ENCODE measurements around the gene SORCS1.
A peak's percentile ranks its signal among the peaks of the same experiment; 100 is the strongest.

The SORCS1 gene

DNA sequence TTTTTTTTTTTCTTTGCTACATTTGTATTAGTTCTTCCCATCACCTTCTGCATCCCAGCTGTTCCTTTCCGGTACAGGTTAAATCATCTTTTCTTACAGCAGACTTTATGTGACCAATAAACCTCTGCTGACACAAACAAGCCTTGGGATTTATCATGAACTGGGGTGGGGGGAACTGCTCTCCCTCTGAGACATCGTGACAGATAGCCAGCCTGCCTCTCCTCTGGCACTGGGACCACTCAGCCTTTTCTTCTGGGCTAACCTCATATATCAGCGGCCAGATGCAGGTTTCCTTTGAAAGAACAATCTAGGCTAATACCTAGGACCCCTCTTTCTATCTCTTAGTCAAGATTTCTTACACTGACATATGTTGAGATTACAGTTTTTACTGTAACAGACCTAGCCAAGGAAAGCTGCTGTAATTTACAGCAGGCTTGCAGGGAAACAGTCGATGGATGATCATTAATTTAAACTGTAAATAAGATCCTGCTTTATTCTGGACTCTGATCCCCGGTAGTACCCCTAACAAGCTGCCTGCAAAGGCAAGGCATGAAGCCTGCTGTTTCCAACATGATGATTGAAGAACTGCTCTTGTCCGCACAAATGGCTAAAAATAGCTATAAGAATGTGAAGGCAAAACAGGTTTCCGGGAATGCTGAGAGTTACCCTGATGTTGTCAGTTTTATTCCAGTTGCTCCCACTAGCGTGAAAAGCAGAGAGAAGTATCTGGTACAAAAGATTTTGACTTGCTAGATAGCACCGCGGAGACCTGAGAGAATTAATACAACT, 338.7 kb downstream of the SORCS1 start:
- H3K36me3 ChIP-seq (replicated peaks) = no peaks in the 10 kb centered on the region
- H3K4me3 ChIP-seq = no peak overlapping the region
- H3K9me3 ChIP-seq = no peaks in the 10 kb centered on the region
- DNase-seq (ENCODE audit: low spot score in 2 of 2) = no peak
- in situ Hi-C loops (cut with MboI; ENCODE audit: low sequenced_read_pairs) = no loop called here
- no peaks in the 10 kb centered on the region for H3K4me1 ChIP-seq
- H3K27me3 ChIP-seq (ENCODE audit: low read depth) = no peaks in the 10 kb centered on the region

GRCh38 chr10:106820579-106820978, 343.9 kb downstream of the SORCS1 start:
- no peak overlapping the region for H3K4me3 ChIP-seq
- no peaks in the 10 kb centered on the region for H3K27me3 ChIP-seq (ENCODE audit: low read depth)
- in situ Hi-C loops (cut with MboI; ENCODE audit: low sequenced_read_pairs) = no loop called here
- no peak for DNase-seq (ENCODE audit: low spot score in 2 of 2)
- no peaks in the 10 kb centered on the region for H3K4me1 ChIP-seq
- no peaks in the 10 kb centered on the region for H3K9me3 ChIP-seq
- no peaks in the 10 kb centered on the region for H3K36me3 ChIP-seq (replicated peaks)

DNA sequence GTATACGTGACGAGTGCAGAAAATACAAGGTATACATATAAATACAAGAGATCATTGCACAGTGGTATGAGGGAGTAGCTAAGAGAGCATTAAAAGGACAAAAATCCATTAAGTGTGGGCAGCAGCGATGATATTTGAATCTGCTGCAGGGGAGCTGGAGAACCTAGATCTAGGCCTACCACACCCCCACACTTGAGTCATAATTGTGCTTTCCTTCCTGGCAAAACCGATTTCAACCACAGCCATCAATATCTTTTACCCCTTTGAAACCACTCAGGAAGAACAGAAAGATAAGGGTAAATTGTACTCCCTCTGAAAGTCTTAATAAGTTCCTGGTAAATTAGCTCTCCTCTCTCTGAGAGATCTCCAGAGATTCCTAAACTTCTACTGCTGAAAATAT, 345.0 kb downstream of the SORCS1 start:
- Histone ChIP-seq H3K4me3 (no peak overlapping the region), H3K9me3 (no peaks in the 10 kb centered on the region), H3K4me1 (no peaks in the 10 kb centered on the region), H3K27me3 (ENCODE audit: low read depth) (no peaks in the 10 kb centered on the region), H3K36me3 (replicated peaks) (no peaks in the 10 kb centered on the region)
- no peak for DNase-seq (ENCODE audit: low spot score in 2 of 2)
- in situ Hi-C loops (cut with MboI; ENCODE audit: low sequenced_read_pairs) = no loop called here

GRCh38 chr10:106816318-106817085, 348.0 kb downstream of the SORCS1 start:
- Histone ChIP-seq H3K27me3 (ENCODE audit: low read depth) (no peaks in the 10 kb centered on the region), H3K4me3 (no peak overlapping the region), H3K36me3 (replicated peaks) (no peaks in the 10 kb centered on the region), H3K9me3 (no peaks in the 10 kb centered on the region), H3K4me1 (no peaks in the 10 kb centered on the region)
- no peak for DNase-seq (ENCODE audit: low spot score in 2 of 2)
- in situ Hi-C loops (cut with MboI; ENCODE audit: low sequenced_read_pairs) = no loop called here

GRCh38 chr10:106815427-106816043, 349.0 kb downstream of the SORCS1 start:
- no peaks in the 10 kb centered on the region for H3K27me3 ChIP-seq (ENCODE audit: low read depth)
- H3K4me3 ChIP-seq = no peak overlapping the region
- no peaks in the 10 kb centered on the region for H3K9me3 ChIP-seq
- H3K36me3 ChIP-seq (replicated peaks) = no peaks in the 10 kb centered on the region
- no peaks in the 10 kb centered on the region for H3K4me1 ChIP-seq
- in situ Hi-C loops (cut with MboI; ENCODE audit: low sequenced_read_pairs) = no loop called here
- DNase-seq (ENCODE audit: low spot score in 2 of 2) = no peak

- no peak overlapping the region for H3K4me3 ChIP-seq
Measured at GRCh38 chr10:106804992-106805582, 359.4 kb downstream of the SORCS1 start.

GRCh38 chr10:106802949-106803348, 361.6 kb downstream of the SORCS1 start:
- no peak for DNase-seq (ENCODE audit: low spot score in 2 of 2)
- no peaks in the 10 kb centered on the region for H3K4me1 ChIP-seq
- in situ Hi-C loops (cut with MboI; ENCODE audit: low sequenced_read_pairs) = no loop called here
- no peaks in the 10 kb centered on the region for H3K9me3 ChIP-seq
- no peaks in the 10 kb centered on the region for H3K36me3 ChIP-seq (replicated peaks)
- no peak overlapping the region for H3K4me3 ChIP-seq
- H3K27me3 ChIP-seq (ENCODE audit: low read depth) = no peaks in the 10 kb centered on the region

More at GRCh38 chr10:106804992-106805582, 359.4 kb downstream of the SORCS1 start:
- no peaks in the 10 kb centered on the region for H3K9me3 ChIP-seq
- H3K36me3 ChIP-seq (replicated peaks) = no peaks in the 10 kb centered on the region
- no peaks in the 10 kb centered on the region for H3K4me1 ChIP-seq
- no peak for DNase-seq (ENCODE audit: low spot score in 2 of 2)
- in situ Hi-C loops (cut with MboI; ENCODE audit: low sequenced_read_pairs) = no loop called here
- H3K27me3 ChIP-seq (ENCODE audit: low read depth) = no peaks in the 10 kb centered on the region

GRCh38 chr10:106799776-106800175, 364.7 kb downstream of the SORCS1 start:
- no peaks in the 10 kb centered on the region for H3K36me3 ChIP-seq (replicated peaks)
- no peaks in the 10 kb centered on the region for H3K27me3 ChIP-seq (ENCODE audit: low read depth)
- no peak overlapping the region for H3K4me3 ChIP-seq
- H3K9me3 ChIP-seq = no peaks in the 10 kb centered on the region
- H3K4me1 ChIP-seq = no peaks in the 10 kb centered on the region
- no peak for DNase-seq (ENCODE audit: low spot score in 2 of 2)
- in situ Hi-C loops (cut with MboI; ENCODE audit: low sequenced_read_pairs) = no loop called here

DNA sequence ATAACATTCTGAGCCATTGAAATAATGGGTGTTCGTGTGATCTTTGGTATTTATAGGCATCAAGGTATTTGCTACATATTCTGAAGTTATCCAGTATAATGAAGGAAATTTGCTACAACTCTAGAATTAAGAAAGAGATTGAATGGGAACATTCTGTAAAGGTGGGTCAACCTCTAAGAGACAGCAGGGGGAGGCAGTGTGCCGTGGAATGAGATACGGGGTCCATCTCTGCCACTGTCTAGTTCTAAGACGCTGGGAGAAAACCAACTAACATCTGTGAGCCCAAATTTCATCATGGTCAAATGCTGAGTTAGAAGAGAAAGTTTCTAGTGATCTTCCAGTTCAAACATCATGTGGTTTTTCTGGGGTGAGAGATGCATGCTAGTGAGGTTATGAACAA, 368.9 kb downstream of the SORCS1 start:
- Histone ChIP-seq H3K27me3 (ENCODE audit: low read depth) (no peaks in the 10 kb centered on the region), H3K4me1 (no peaks in the 10 kb centered on the region), H3K36me3 (replicated peaks) (no peaks in the 10 kb centered on the region), H3K4me3 (no peak overlapping the region), H3K9me3 (no peaks in the 10 kb centered on the region)
- DNase-seq (ENCODE audit: low spot score in 2 of 2) = peak in 1 of 2 experiments; percentile 17
- in situ Hi-C loops (cut with MboI; ENCODE audit: low sequenced_read_pairs) = no loop called here

GRCh38 chr10:106793617-106794016, 370.9 kb downstream of the SORCS1 start:
- DNase-seq (ENCODE audit: low spot score in 2 of 2) = no peak
- Histone ChIP-seq H3K36me3 (replicated peaks) (no peaks in the 10 kb centered on the region), H3K4me3 (no peak overlapping the region), H3K27me3 (ENCODE audit: low read depth) (no peaks in the 10 kb centered on the region), H3K4me1 (no peaks in the 10 kb centered on the region), H3K9me3 (no peaks in the 10 kb centered on the region)
- in situ Hi-C loops (cut with MboI; ENCODE audit: low sequenced_read_pairs) = no loop called here

DNA sequence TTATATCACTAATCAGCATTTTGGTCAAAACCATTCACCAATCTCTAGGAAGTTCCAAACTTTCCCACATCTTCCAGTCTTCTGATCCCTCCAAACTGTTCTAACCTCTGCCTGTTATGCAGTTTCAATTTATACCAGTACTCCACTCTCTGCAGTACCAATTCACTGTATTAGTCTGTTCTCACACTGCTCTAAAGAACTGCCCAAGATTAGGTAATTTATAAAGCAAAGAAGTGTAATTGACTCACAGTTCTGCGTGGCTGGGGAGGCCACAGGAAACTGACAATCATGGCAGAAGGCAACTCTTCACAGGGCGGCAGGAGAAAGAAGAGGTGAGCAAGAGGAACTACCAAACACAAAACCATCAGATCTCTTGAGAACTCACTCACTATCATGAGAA, 374.9 kb downstream of the SORCS1 start:
- in situ Hi-C loops (cut with MboI; ENCODE audit: low sequenced_read_pairs) = no loop called here
- H3K4me3 ChIP-seq = no peak overlapping the region
- H3K27me3 ChIP-seq (ENCODE audit: low read depth) = no peaks in the 10 kb centered on the region
- H3K9me3 ChIP-seq = no peaks in the 10 kb centered on the region
- DNase-seq (ENCODE audit: low spot score in 2 of 2) = no peak
- no peaks in the 10 kb centered on the region for H3K4me1 ChIP-seq
- no peaks in the 10 kb centered on the region for H3K36me3 ChIP-seq (replicated peaks)

- no peaks in the 10 kb centered on the region for H3K27me3 ChIP-seq (ENCODE audit: low read depth)
Measured at GRCh38 chr10:106788982-106789381, 375.5 kb downstream of the SORCS1 start.

GRCh38 chr10:106785528-106785927, 379.0 kb downstream of the SORCS1 start:
- no peaks in the 10 kb centered on the region for H3K4me1 ChIP-seq
- no peak for DNase-seq (ENCODE audit: low spot score in 2 of 2)
- in situ Hi-C loops (cut with MboI; ENCODE audit: low sequenced_read_pairs) = no loop called here
- no peaks in the 10 kb centered on the region for H3K36me3 ChIP-seq (replicated peaks)
- no peaks in the 10 kb centered on the region for H3K9me3 ChIP-seq
- no peak overlapping the region for H3K4me3 ChIP-seq
- no peaks in the 10 kb centered on the region for H3K27me3 ChIP-seq (ENCODE audit: low read depth)

More at GRCh38 chr10:106788982-106789381, 375.5 kb downstream of the SORCS1 start:
- Histone ChIP-seq H3K4me3 (no peak overlapping the region), H3K36me3 (replicated peaks) (no peaks in the 10 kb centered on the region), H3K9me3 (no peaks in the 10 kb centered on the region), H3K4me1 (no peaks in the 10 kb centered on the region)
- no peak for DNase-seq (ENCODE audit: low spot score in 2 of 2)
- in situ Hi-C loops (cut with MboI; ENCODE audit: low sequenced_read_pairs) = no loop called here

DNA sequence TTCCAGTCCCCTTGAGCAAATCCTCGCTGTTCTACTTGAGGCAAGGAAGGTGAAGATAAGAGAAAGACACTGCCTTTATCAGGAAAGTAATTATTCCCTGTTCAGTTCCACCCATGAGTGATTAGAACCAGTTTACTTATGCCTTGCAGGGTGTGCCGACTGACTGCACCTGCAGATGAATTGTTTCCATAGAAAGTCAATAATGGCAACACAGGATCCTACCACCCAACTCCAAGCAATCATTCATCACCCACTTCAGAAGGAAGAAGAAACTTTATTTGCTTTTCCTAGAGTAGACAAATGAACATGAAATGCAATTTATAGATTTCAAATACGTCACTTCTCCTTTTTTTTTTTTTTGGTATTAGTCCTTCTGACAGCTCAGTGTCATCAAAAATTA, 383.9 kb downstream of the SORCS1 start:
- no peak overlapping the region for H3K4me3 ChIP-seq
- in situ Hi-C loops (cut with MboI; ENCODE audit: low sequenced_read_pairs) = no loop called here
- H3K4me1 ChIP-seq = no peaks in the 10 kb centered on the region
- no peaks in the 10 kb centered on the region for H3K36me3 ChIP-seq (replicated peaks)
- H3K9me3 ChIP-seq = no peaks in the 10 kb centered on the region
- H3K27me3 ChIP-seq (ENCODE audit: low read depth) = no peaks in the 10 kb centered on the region
- no peak for DNase-seq (ENCODE audit: low spot score in 2 of 2)
